Panc1 (cell line): Measurements from ENCODE around the gene CCR9. TPM values are rescaled to one million over a fixed set of nuclear protein-coding genes. Genes with fewer than 3 reads are reported as not detected.

Source experiments
- ATAC-seq: fragments of 200-7000 bp; cut with Tn5 transposase; 2 replicates; pipeline ENCODE4 v1.9.1; 2020; ENCODE audit warnings: mild to moderate bottlenecking, moderate library complexity
- BruUV-seq: library from RNA; stranded (reverse); fragments of 400-500 nt; replicated peaks from 2 replicates; lab custom pipeline; 2021; lab: Mats Ljungman, UMichigan
- CTCF ChIA-PET: fragments of 300-600 bp; sonication (Branson Sonifier 250); formaldehyde crosslinking; loops from one replicate; lab custom pipeline; 2022; ENCODE audit warnings: antibody characterized with exemption; lab: Charles Lee
- POLR2A ChIA-PET: fragments of 300-600 bp; sonication (Branson Sonifier 250); formaldehyde crosslinking; loops from one replicate; lab custom pipeline; 2022; ENCODE audit warnings: antibody characterized with exemption; lab: Charles Lee
- DNase-seq: peaks from one replicate; pipeline ENCODE4 v3.0.0-alpha.2; 2010; ENCODE audit warnings: low read depth, low spot score
- H3K27ac ChIP-seq: 2 replicates; pipeline ENCODE4 v1.5.1; 2011; ENCODE audit warnings: mild to moderate bottlenecking, low read length, inconsistent platforms
- H3K27me3 ChIP-seq: fragments of 200-500 bp; sonication (Bioruptor generic); 2 replicates; pipeline ENCODE4 v1.6.0; 2014; ENCODE audit warnings: low read length, inconsistent platforms; ENCODE audit not compliant: control insufficient read depth, insufficient read depth
- H3K36me3 ChIP-seq: fragments of 200-500 bp; sonication (Bioruptor generic); 2 replicates; pipeline ENCODE4 v1.5.1; 2014; ENCODE audit warnings: inconsistent platforms, mild to moderate bottlenecking, low read length, moderate library complexity; ENCODE audit not compliant: control insufficient read depth, insufficient read depth
- H3K4me1 ChIP-seq: 2 replicates; pipeline ENCODE4 v1.5.1; 2011; ENCODE audit warnings: inconsistent platforms, mild to moderate bottlenecking, low read length, moderate library complexity; ENCODE audit not compliant: control insufficient read depth, insufficient read depth
- H3K4me3 ChIP-seq, 2 experiments: 2 replicates each; pipeline ENCODE4 v1.5.1; 2011 to 2012; ENCODE audit warnings: low read depth in 2 of 2, low read length in 2 of 2, mild to moderate bottlenecking in 2 of 2, inconsistent platforms in 1 of 2, moderate library complexity in 1 of 2
- H3K9me3 ChIP-seq: fragments of 200-500 bp; sonication (Bioruptor generic); 2 replicates; pipeline ENCODE4 v1.5.1; 2014; ENCODE audit warnings: low read depth, mild to moderate bottlenecking, inconsistent platforms, low read length, moderate library complexity; ENCODE audit not compliant: control insufficient read depth, insufficient read depth
- POLR2AphosphoS5 ChIP-seq: IDR thresholded peaks from 2 replicates; pipeline ENCODE4 v1.6.1; 2012; ENCODE audit warnings: mild to moderate bottlenecking, low read depth, low read length, moderate library complexity
- SIN3A ChIP-seq: IDR thresholded peaks from 2 replicates; pipeline ENCODE4 v1.6.1; 2012; ENCODE audit warnings: low read depth, mild to moderate bottlenecking, low read length, moderate library complexity, borderline replicate concordance; ENCODE audit not compliant: insufficient read depth
- TCF7L2 ChIP-seq: IDR thresholded peaks from 2 replicates; pipeline ENCODE4 v1.6.1; 2011; ENCODE audit warnings: mild to moderate bottlenecking, low read depth, low read length, inconsistent platforms
- in situ Hi-C: cut with HindIII; loops from 2 replicates; pipeline ENCODE4 v1.10.0; 2016; ENCODE audit warnings: low sequenced_read_pairs, low pct_unique_long_range_greater_than_20kb
- intact Hi-C: fragments of 100-400 bp; cut with micrococcal nuclease; formaldehyde crosslinking; loops from one replicate; pipeline ENCODE4 v1.10.0; 2022; ENCODE audit not compliant: unreplicated experiment
- total RNA-seq: library from RNA; stranded (reverse); gene quantifications from one replicate; pipeline ENCODE4 v1.2.1, GENCODE V29; 2021; ENCODE audit not compliant: unreplicated experiment
- TF ChIP-seq, protein P1 (sequence below): fragments of 450-650 bp; IDR thresholded peaks from 2 replicates; pipeline ENCODE4 v1.5.1; 2017; ENCODE audit warnings: mild to moderate bottlenecking
- TF ChIP-seq, protein P2 (sequence below), 2 experiments: IDR thresholded peaks; 2 replicates each; pipeline ENCODE4 v1.6.1; 2011 to 2012; ENCODE audit warnings: low read depth in 2 of 2, control low read depth in 1 of 2, low read length in 1 of 2, mild to moderate bottlenecking in 1 of 2, moderate library complexity in 1 of 2; ENCODE audit not compliant: insufficient read depth in 1 of 2

Gene CCR9
- total RNA-seq, 1 experiment from 2014 or later: not detected

DNA sequence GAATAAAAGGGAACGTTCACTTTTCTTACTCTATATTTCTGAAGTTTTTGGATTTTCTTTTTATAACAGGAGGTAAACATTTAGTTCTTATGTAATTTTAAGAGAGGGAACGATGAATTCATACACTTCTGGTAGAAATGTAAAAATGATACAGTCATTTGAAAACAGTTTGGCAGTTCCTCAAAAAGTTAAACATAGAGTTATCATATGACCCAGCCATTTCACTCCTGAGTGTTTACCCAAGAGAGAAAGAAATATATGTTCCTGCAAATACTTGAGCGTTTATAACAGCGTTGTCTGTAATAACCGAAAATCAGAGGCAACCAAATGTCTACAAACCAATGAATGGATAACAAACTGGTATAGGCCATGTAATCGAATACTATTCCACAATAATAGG is 20.8 kb upstream of the CCR9 start:
- TF ChIP-seq TCF7L2 (no peak), SIN3A (no peak), POLR2AphosphoS5 (no peak)
- TF ChIP-seq, protein P1, sequence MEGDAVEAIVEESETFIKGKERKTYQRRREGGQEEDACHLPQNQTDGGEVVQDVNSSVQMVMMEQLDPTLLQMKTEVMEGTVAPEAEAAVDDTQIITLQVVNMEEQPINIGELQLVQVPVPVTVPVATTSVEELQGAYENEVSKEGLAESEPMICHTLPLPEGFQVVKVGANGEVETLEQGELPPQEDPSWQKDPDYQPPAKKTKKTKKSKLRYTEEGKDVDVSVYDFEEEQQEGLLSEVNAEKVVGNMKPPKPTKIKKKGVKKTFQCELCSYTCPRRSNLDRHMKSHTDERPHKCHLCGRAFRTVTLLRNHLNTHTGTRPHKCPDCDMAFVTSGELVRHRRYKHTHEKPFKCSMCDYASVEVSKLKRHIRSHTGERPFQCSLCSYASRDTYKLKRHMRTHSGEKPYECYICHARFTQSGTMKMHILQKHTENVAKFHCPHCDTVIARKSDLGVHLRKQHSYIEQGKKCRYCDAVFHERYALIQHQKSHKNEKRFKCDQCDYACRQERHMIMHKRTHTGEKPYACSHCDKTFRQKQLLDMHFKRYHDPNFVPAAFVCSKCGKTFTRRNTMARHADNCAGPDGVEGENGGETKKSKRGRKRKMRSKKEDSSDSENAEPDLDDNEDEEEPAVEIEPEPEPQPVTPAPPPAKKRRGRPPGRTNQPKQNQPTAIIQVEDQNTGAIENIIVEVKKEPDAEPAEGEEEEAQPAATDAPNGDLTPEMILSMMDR: no peak
- TF ChIP-seq, protein P2, sequence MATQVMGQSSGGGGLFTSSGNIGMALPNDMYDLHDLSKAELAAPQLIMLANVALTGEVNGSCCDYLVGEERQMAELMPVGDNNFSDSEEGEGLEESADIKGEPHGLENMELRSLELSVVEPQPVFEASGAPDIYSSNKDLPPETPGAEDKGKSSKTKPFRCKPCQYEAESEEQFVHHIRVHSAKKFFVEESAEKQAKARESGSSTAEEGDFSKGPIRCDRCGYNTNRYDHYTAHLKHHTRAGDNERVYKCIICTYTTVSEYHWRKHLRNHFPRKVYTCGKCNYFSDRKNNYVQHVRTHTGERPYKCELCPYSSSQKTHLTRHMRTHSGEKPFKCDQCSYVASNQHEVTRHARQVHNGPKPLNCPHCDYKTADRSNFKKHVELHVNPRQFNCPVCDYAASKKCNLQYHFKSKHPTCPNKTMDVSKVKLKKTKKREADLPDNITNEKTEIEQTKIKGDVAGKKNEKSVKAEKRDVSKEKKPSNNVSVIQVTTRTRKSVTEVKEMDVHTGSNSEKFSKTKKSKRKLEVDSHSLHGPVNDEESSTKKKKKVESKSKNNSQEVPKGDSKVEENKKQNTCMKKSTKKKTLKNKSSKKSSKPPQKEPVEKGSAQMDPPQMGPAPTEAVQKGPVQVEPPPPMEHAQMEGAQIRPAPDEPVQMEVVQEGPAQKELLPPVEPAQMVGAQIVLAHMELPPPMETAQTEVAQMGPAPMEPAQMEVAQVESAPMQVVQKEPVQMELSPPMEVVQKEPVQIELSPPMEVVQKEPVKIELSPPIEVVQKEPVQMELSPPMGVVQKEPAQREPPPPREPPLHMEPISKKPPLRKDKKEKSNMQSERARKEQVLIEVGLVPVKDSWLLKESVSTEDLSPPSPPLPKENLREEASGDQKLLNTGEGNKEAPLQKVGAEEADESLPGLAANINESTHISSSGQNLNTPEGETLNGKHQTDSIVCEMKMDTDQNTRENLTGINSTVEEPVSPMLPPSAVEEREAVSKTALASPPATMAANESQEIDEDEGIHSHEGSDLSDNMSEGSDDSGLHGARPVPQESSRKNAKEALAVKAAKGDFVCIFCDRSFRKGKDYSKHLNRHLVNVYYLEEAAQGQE (IDR thresholded peaks at IDR 0.05; ENCODE audit: insufficient read depth in 1 of 2, low read depth in 2 of 2, low read length in 1 of 2): no peak
- CTCF ChIA-PET: no interaction called here
- intact Hi-C loops: no loop called here

DNA sequence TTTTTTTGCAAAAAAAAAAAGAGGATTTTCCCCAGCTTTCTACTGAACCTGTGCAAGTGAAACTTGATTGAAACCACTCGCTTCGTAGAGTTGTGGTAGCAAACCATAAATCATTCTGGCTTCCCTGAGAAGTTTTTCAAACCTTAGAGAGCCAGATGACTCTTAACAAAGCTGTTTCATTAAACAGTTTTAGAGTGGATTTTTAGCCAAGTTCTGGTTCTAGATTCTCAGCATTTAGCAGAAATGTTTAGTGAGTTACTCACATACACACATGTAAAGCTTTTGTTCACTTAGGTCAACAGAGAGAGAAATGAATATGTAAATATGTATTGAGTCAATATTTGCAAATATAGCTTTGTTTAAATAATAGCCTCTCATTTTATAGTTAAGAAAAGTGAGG is 18.1 kb upstream of the CCR9 start:
- ATAC-seq: no peak
- intact Hi-C loops: no loop called here

More for the DNA sequence above, 20.8 kb upstream of the CCR9 start:
- no peak overlapping the region for H3K4me3 ChIP-seq
- BruUV-seq: no TSS peak
- H3K4me1 ChIP-seq: no peaks in the 10 kb centered on the region
- in situ Hi-C loops: no loop called here
- no peaks in the 10 kb centered on the region for H3K9me3 ChIP-seq
- no peak overlapping the region for H3K27ac ChIP-seq
- ATAC-seq (no peak), DNase-seq (no peak)
- POLR2A ChIA-PET: no interaction called here
- H3K36me3 ChIP-seq: no peaks in the 10 kb centered on the region
- H3K27me3 ChIP-seq: no peaks in the 10 kb centered on the region; the same call in 1 of the 2 replicates

More for the DNA sequence above, 18.1 kb upstream of the CCR9 start:
- Histone ChIP-seq H3K9me3 (no peaks in the 10 kb centered on the region), H3K4me3 (no peak overlapping the region), H3K27me3 (no peaks in the 10 kb centered on the region; the same call in 1 of the 2 replicates), H3K4me1 (no peaks in the 10 kb centered on the region), H3K36me3 (no peaks in the 10 kb centered on the region), H3K27ac (no peak overlapping the region)
- in situ Hi-C loops: no loop called here
- POLR2A ChIA-PET: no interaction called here
- CTCF ChIA-PET: no interaction called here
- BruUV-seq: no TSS peak
- DNase-seq: no peak
- TF ChIP-seq POLR2AphosphoS5 (no peak), SIN3A (no peak), TCF7L2 (no peak)
- TF ChIP-seq, protein P1: no peak
- TF ChIP-seq, protein P2 (IDR thresholded peaks at IDR 0.05; ENCODE audit: insufficient read depth in 1 of 2, low read depth in 2 of 2, low read length in 1 of 2): no peak
